ENCODE results near the gene VARS2.
"Not testable (repeated sequence)": the region's sequence is repeated elsewhere in the genome, so short reads cannot be mapped to it uniquely, and the experiment has no call there.

Gene VARS2

GRCh38 chr6:30922447-30922852 is 8.4 kb downstream of the VARS2 start:
- Histone ChIP-seq H3K4me3 (ENCODE audit: low read depth, low read length) (no peak overlapping the region), H3K9me3 (ENCODE audit: control insufficient read depth, insufficient read depth, low read depth, low read length) (no peaks in the 10 kb centered on the region), H3K36me3 (ENCODE audit: control insufficient read depth in 2 of 2, insufficient read depth in 1 of 2, low read length in 2 of 2) (peaks cover 32 to 93% of the 10 kb centered on the region in 2 experiments), H3K27ac (ENCODE audit: extremely low read depth, low read depth, low read length) (no peak overlapping the region), H3K4me1 (ENCODE audit: control insufficient read depth, insufficient read depth, low read length) (no peaks in the 10 kb centered on the region)
- TF ChIP-seq, protein P1, sequence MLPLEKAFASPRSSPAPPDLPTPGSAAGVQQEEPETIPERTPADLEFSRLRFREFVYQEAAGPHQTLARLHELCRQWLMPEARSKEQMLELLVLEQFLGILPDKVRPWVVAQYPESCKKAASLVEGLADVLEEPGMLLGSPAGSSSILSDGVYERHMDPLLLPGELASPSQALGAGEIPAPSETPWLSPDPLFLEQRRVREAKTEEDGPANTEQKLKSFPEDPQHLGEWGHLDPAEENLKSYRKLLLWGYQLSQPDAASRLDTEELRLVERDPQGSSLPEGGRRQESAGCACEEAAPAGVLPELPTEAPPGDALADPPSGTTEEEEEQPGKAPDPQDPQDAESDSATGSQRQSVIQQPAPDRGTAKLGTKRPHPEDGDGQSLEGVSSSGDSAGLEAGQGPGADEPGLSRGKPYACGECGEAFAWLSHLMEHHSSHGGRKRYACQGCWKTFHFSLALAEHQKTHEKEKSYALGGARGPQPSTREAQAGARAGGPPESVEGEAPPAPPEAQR (tag by site-specific recombination; IDR thresholded peaks at IDR 0.05) = no peak
- TF ChIP-seq ZNF548 (tag by site-specific recombination; IDR thresholded peaks at IDR 0.05) = no peak
- no peak for TF ChIP-seq ZNF10 (tag by site-specific recombination; IDR thresholded peaks at IDR 0.05)
- TF ChIP-seq ZNF221 (tag by site-specific recombination; IDR thresholded peaks at IDR 0.05; ENCODE audit: borderline replicate concordance) = no peak
- TF ChIP-seq ZNF747 (tag by site-specific recombination; IDR thresholded peaks at IDR 0.05) = no peak
- no peak for TF ChIP-seq MYNN (tag by site-specific recombination; IDR thresholded peaks at IDR 0.05; ENCODE audit: borderline replicate concordance)
- no peak for TF ChIP-seq WT1 (tag by site-specific recombination; IDR thresholded peaks at IDR 0.05)
- TF ChIP-seq, protein P2, sequence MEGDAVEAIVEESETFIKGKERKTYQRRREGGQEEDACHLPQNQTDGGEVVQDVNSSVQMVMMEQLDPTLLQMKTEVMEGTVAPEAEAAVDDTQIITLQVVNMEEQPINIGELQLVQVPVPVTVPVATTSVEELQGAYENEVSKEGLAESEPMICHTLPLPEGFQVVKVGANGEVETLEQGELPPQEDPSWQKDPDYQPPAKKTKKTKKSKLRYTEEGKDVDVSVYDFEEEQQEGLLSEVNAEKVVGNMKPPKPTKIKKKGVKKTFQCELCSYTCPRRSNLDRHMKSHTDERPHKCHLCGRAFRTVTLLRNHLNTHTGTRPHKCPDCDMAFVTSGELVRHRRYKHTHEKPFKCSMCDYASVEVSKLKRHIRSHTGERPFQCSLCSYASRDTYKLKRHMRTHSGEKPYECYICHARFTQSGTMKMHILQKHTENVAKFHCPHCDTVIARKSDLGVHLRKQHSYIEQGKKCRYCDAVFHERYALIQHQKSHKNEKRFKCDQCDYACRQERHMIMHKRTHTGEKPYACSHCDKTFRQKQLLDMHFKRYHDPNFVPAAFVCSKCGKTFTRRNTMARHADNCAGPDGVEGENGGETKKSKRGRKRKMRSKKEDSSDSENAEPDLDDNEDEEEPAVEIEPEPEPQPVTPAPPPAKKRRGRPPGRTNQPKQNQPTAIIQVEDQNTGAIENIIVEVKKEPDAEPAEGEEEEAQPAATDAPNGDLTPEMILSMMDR (tag by site-specific recombination; IDR thresholded peaks at IDR 0.05) = no peak
- ChIA-PET POLR2A (no interaction called here), CTCF (interaction anchor here (0.6 to 1.5 kb wide), 2 partner anchors 157 to 165 kb away, joined by 4 read pairs; no protein-coding TSS in a partner anchor)

DNA sequence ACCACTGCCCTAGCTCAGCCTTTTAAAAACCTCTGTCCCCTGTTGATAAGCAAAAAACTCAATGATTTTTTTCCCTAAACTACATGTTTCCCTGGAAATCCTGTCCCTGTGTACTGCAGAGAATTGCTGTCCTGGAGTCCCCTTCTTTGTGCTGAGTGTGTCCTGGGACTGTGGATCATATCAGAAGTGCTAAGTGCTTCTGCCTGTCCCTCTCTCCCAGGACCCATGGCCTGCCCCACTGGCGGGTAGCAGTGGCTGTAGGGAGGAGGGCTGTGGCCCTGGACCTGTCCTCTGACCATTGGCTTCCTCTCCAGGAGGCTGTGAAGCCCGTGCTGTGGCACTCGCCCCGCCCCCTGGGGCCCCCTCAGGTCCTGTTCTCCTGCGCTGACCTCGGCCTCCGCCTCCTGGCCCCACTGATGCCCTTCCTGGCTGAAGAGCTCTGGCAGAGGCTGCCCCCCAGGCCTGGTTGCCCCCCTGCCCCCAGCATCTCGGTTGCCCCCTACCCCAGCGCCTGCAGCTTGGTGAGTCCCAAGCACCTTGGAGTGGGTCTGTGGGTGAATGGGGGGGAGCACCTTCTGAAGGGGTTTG is 10.1 kb downstream of the VARS2 start:
- CTCF ChIA-PET = interaction anchor here (0.6 to 2.9 kb wide), 3 partner anchors 8 to 511 kb away, joined by 4 to 15 read pairs (median 5); partner anchors contain the start of gene VARS2
- not testable (repeated sequence) for H3K27ac ChIP-seq (ENCODE audit: extremely low read depth, low read depth, low read length)
- POLR2A ChIA-PET = interaction anchor here (1.6 kb wide), 1 partner anchor 10 kb away, joined by 3 read pairs; the partner anchor contains the start of gene VARS2

GRCh38 chr6:30926644-30927043 is 12.6 kb downstream of the VARS2 start:
- H3K4me3 ChIP-seq (ENCODE audit: low read depth, low read length) = no peak overlapping the region
- CTCF ChIA-PET = interaction anchor here (0.9 to 2.9 kb wide), 4 partner anchors 11 to 212 kb away, joined by 3 to 15 read pairs (median 4); partner anchors contain the start of gene PSORS1C2
- H3K36me3 ChIP-seq (ENCODE audit: control insufficient read depth in 2 of 2, insufficient read depth in 1 of 2, low read length in 2 of 2) = peaks cover 10 to 64% of the 10 kb centered on the region in 2 experiments; a peak in 2 of 3 replicates
- TF ChIP-seq WT1 (tag by site-specific recombination; IDR thresholded peaks at IDR 0.05) (no peak), SETDB1 (IDR thresholded peaks at IDR 0.05; ENCODE audit: insufficient read length, low read length) (no peak), ZNF19 (tag by site-specific recombination; IDR thresholded peaks at IDR 0.05; ENCODE audit: low read depth) (no peak), ZNF621 (tag by site-specific recombination; IDR thresholded peaks at IDR 0.05) (no peak), ZNF785 (tag by site-specific recombination; IDR thresholded peaks at IDR 0.05) (no peak), ZNF155 (tag by site-specific recombination; IDR thresholded peaks at IDR 0.05) (no peak), SP3 (tag by site-specific recombination; IDR thresholded peaks at IDR 0.05) (no peak)
- H3K27ac ChIP-seq (ENCODE audit: extremely low read depth, low read depth, low read length) = no peak overlapping the region
- H3K4me1 ChIP-seq (ENCODE audit: control insufficient read depth, insufficient read depth, low read length) = no peaks in the 10 kb centered on the region
- POLR2A ChIA-PET = interaction anchor here (0.6 to 1.5 kb wide), 4 partner anchors 11 to 312 kb away, joined by 3 to 7 read pairs (median 4); partner anchors contain the start of gene MUC21
- H3K9me3 ChIP-seq (ENCODE audit: control insufficient read depth, insufficient read depth, low read depth, low read length) = no peaks in the 10 kb centered on the region

More for the DNA sequence above, 10.1 kb downstream of the VARS2 start:
- H3K4me1 ChIP-seq (ENCODE audit: control insufficient read depth, insufficient read depth, low read length); H3K4me3 ChIP-seq (ENCODE audit: low read depth, low read length); H3K9me3 ChIP-seq (ENCODE audit: control insufficient read depth, insufficient read depth, low read depth, low read length): not testable (repeated sequence)
- peaks cover 22 to 89% of the 10 kb centered on the region in 2 experiments for H3K36me3 ChIP-seq (ENCODE audit: control insufficient read depth in 2 of 2, insufficient read depth in 1 of 2, low read length in 2 of 2)

GRCh38 chr6:30927080-30927479 is 13.0 kb downstream of the VARS2 start:
- POLR2A ChIA-PET = interaction anchor here (0.6 to 1.5 kb wide), 4 partner anchors 8 to 312 kb away, joined by 3 to 7 read pairs (median 5); partner anchors contain the start of gene MUC21
- not testable (repeated sequence) for H3K4me1 ChIP-seq (ENCODE audit: control insufficient read depth, insufficient read depth, low read length)

More at GRCh38 chr6:30927080-30927479, 13.0 kb downstream of the VARS2 start:
- not testable (repeated sequence) for H3K27ac ChIP-seq (ENCODE audit: extremely low read depth, low read depth, low read length); H3K4me3 ChIP-seq (ENCODE audit: low read depth, low read length); H3K9me3 ChIP-seq (ENCODE audit: control insufficient read depth, insufficient read depth, low read depth, low read length)
- H3K36me3 ChIP-seq (ENCODE audit: control insufficient read depth in 2 of 2, insufficient read depth in 1 of 2, low read length in 2 of 2) = peaks cover 10 to 60% of the 10 kb centered on the region in 2 experiments; a peak in 2 of 3 replicates
- CTCF ChIA-PET = interaction anchor here (1.0 to 2.9 kb wide), 3 partner anchors 11 to 211 kb away, joined by 4 to 15 read pairs (median 4); partner anchors contain the start of gene PSORS1C2
